ENCODE measurements around the gene APOBEC2.

- TF ChIP-seq CTCF (conservative IDR thresholded peaks at IDR 0.05; ENCODE audit: low read depth, low read length): no peak
- TF ChIP-seq FOS (IDR thresholded peaks at IDR 0.05; ENCODE audit: low read depth, low read length): no peak
- TF ChIP-seq MAZ (IDR thresholded peaks at IDR 0.05; ENCODE audit: borderline replicate concordance, low read depth, low read length): no peak
- no peak for TF ChIP-seq POLR2A (IDR thresholded peaks at IDR 0.05; ENCODE audit: low read depth, low read length)
- TF ChIP-seq RFX5 (IDR thresholded peaks at IDR 0.05; ENCODE audit: low read depth, low read length): no peak
- no peak for TF ChIP-seq CHD1 (IDR thresholded peaks at IDR 0.05; ENCODE audit: low read depth, low read length)
- TF ChIP-seq SMC3 (IDR thresholded peaks at IDR 0.05; ENCODE audit: low read depth, low read length): no peak
- no peak for TF ChIP-seq NFE2L2 (IDR thresholded peaks at IDR 0.05; ENCODE audit: low read depth, low read length)
These were observed 22.9 kb downstream of the APOBEC2 start for GRCh38 chr6:41075651-41076626.
